Uterus (tissue), 2 donors: ENCODE data around the gene HDAC3.

Experiments used
- CTCF ChIP-seq, 4 experiments: fragments of 200-600 bp in 2 of 4; fragments of 450-650 bp in 2 of 4; sonication (generic) in 2 of 4; IDR thresholded peaks; one replicate each; pipeline ENCODE4 v1.5.1; 2016 to 2019; ENCODE audit warnings: antibody characterized with exemption in 4 of 4, mild to moderate bottlenecking in 2 of 4, moderate library complexity in 1 of 4
- POLR2A ChIP-seq, 2 donors: fragments of 450-650 bp; IDR thresholded peaks; one replicate each; pipeline ENCODE4 v1.6.1; 2016; ENCODE audit warnings: antibody characterized with exemption in 2 of 2, mild to moderate bottlenecking in 1 of 2, moderate library complexity in 1 of 2

GRCh38 chr5:141677415-141677814 is 40.8 kb upstream of the HDAC3 start:
- TF ChIP-seq CTCF (IDR thresholded peaks at IDR 0.05) (no peak), POLR2A (IDR thresholded peaks at IDR 0.05) (no peak)
